ENCODE data around the gene OPRM1. TPM values are rescaled to one million over a fixed set of nuclear protein-coding genes. Genes with fewer than 3 reads are reported as not detected.

OPRM1 gene
- total RNA-seq, 1 donor from 2014 or later = not detected

- no peak for DNase-seq (ENCODE audit: low spot score, unreplicated experiment)
- H3K36me3 Mint-ChIP-seq (ENCODE audit: insufficient read depth) = peaks cover 2% of the 10 kb centered on the region
- H3K27ac Mint-ChIP-seq = peak overlapping the region; percentile 34
- no peak for TF ChIP-seq CTCF (IDR thresholded peaks at IDR 0.05; ENCODE audit: unreplicated experiment)
- H3K9me3 Mint-ChIP-seq (ENCODE audit: low read depth) = peaks cover 6% of the 10 kb centered on the region
- no peaks in the 10 kb centered on the region for H3K4me1 Mint-ChIP-seq (ENCODE audit: low read depth)
- no peak overlapping the region for H3K4me3 Mint-ChIP-seq (ENCODE audit: low read depth)
- H3K27me3 Mint-ChIP-seq = no peaks in the 10 kb centered on the region
Measured at GRCh38 chr6:154261688-154262397, 222.8 kb downstream of the OPRM1 start.

- Mint-ChIP-seq H3K36me3 (ENCODE audit: insufficient read depth) (peaks cover 2% of the 10 kb centered on the region), H3K4me3 (ENCODE audit: low read depth) (no peak overlapping the region), H3K27ac (no peak overlapping the region), H3K4me1 (ENCODE audit: low read depth) (no peaks in the 10 kb centered on the region), H3K27me3 (no peaks in the 10 kb centered on the region), H3K9me3 (ENCODE audit: low read depth) (peaks cover 6% of the 10 kb centered on the region)
- no peak for DNase-seq (ENCODE audit: low spot score, unreplicated experiment)
- TF ChIP-seq CTCF (IDR thresholded peaks at IDR 0.05; ENCODE audit: unreplicated experiment) = no peak
Measured at GRCh38 chr6:154266560-154267099, 227.6 kb downstream of the OPRM1 start.

- DNase-seq (ENCODE audit: low spot score, unreplicated experiment) = no peak
- TF ChIP-seq CTCF (IDR thresholded peaks at IDR 0.05; ENCODE audit: unreplicated experiment) = no peak
- H3K4me3 Mint-ChIP-seq (ENCODE audit: low read depth) = no peak overlapping the region
- no peaks in the 10 kb centered on the region for H3K27me3 Mint-ChIP-seq
- no peaks in the 10 kb centered on the region for H3K4me1 Mint-ChIP-seq (ENCODE audit: low read depth)
- peaks cover 2% of the 10 kb centered on the region for H3K36me3 Mint-ChIP-seq (ENCODE audit: insufficient read depth)
- no peak overlapping the region for H3K27ac Mint-ChIP-seq
- peaks cover 6% of the 10 kb centered on the region for H3K9me3 Mint-ChIP-seq (ENCODE audit: low read depth)
Measured at GRCh38 chr6:154267508-154268106, 228.6 kb downstream of the OPRM1 start.

GRCh38 chr6:154268486-154268885 is 229.4 kb downstream of the OPRM1 start:
- H3K9me3 Mint-ChIP-seq (ENCODE audit: low read depth) = peaks cover 6% of the 10 kb centered on the region
- no peaks in the 10 kb centered on the region for H3K4me1 Mint-ChIP-seq (ENCODE audit: low read depth)
- H3K27ac Mint-ChIP-seq = no peak overlapping the region
- DNase-seq (ENCODE audit: low spot score, unreplicated experiment) = no peak
- H3K36me3 Mint-ChIP-seq (ENCODE audit: insufficient read depth) = peaks cover 2% of the 10 kb centered on the region
- H3K4me3 Mint-ChIP-seq (ENCODE audit: low read depth) = no peak overlapping the region
- TF ChIP-seq CTCF (IDR thresholded peaks at IDR 0.05; ENCODE audit: unreplicated experiment) = no peak
- H3K27me3 Mint-ChIP-seq = no peaks in the 10 kb centered on the region

GRCh38 chr6:154274168-154274567 is 235.1 kb downstream of the OPRM1 start:
- Mint-ChIP-seq H3K27ac (no peak overlapping the region), H3K9me3 (ENCODE audit: low read depth) (peaks cover 3% of the 10 kb centered on the region), H3K4me3 (ENCODE audit: low read depth) (no peak overlapping the region), H3K27me3 (no peaks in the 10 kb centered on the region), H3K36me3 (ENCODE audit: insufficient read depth) (no peaks in the 10 kb centered on the region), H3K4me1 (ENCODE audit: low read depth) (no peaks in the 10 kb centered on the region)
- DNase-seq (ENCODE audit: low spot score, unreplicated experiment) = no peak
- TF ChIP-seq CTCF (IDR thresholded peaks at IDR 0.05; ENCODE audit: unreplicated experiment) = no peak
